Activated CD4-positive, alpha-beta T cell treated with anti-CD3 and anti-CD28 coated beads, Interleukin-2, amount 50 U/mL, for 24 hours (primary cell): ENCODE data around the gene GRIN3A.

Experiments used
- DNase-seq, 2 donors: peaks; one replicate each; pipeline ENCODE4 v3.0.0-alpha.2; 2020; ENCODE audit warnings: low read depth in 1 of 2, low spot score in 1 of 2

GRIN3A gene

GRCh38 chr9:101706261-101706798 lies 32.1 kb downstream of the GRIN3A start:
- DNase-seq = no peak

GRCh38 chr9:101705135-101705661 lies 33.2 kb downstream of the GRIN3A start:
- peak in 1 of 2 donors; percentile 8 for DNase-seq

- DNase-seq = no peak
Measured at GRCh38 chr9:101702257-101702656, 36.2 kb downstream of the GRIN3A start.

GRCh38 chr9:101693546-101694336 lies 44.7 kb downstream of the GRIN3A start:
- no peak for DNase-seq

- no peak for DNase-seq
Measured at GRCh38 chr9:101691657-101692056, 46.8 kb downstream of the GRIN3A start.

- no peak for DNase-seq
Measured at GRCh38 chr9:101689039-101689438, 49.4 kb downstream of the GRIN3A start.

GRCh38 chr9:101684665-101685064 lies 53.8 kb downstream of the GRIN3A start:
- no peak for DNase-seq

- DNase-seq = no peak
Measured at GRCh38 chr9:101683236-101683635, 55.2 kb downstream of the GRIN3A start.

GRCh38 chr9:101677861-101678260 lies 60.6 kb downstream of the GRIN3A start:
- no peak for DNase-seq

GRCh38 chr9:101675341-101675740 lies 63.1 kb downstream of the GRIN3A start:
- no peak for DNase-seq

- DNase-seq = no peak
Measured at GRCh38 chr9:101674165-101674564, 64.3 kb downstream of the GRIN3A start.

- DNase-seq = no peak
Measured at GRCh38 chr9:101673642-101674041, 64.8 kb downstream of the GRIN3A start.

- no peak for DNase-seq
Measured at GRCh38 chr9:101671567-101671966, 66.9 kb downstream of the GRIN3A start.

- DNase-seq = no peak
Measured at GRCh38 chr9:101668421-101668820, 70.0 kb downstream of the GRIN3A start.

- no peak for DNase-seq
Measured at GRCh38 chr9:101664453-101664852, 74.0 kb downstream of the GRIN3A start.

- DNase-seq = no peak
Measured at GRCh38 chr9:101652601-101653175, 85.8 kb downstream of the GRIN3A start.

GRCh38 chr9:101650142-101650541 lies 88.3 kb downstream of the GRIN3A start:
- DNase-seq = no peak

- no peak for DNase-seq
Measured at GRCh38 chr9:101648493-101648892, 90.0 kb downstream of the GRIN3A start.

GRCh38 chr9:101639785-101640665 lies 98.4 kb downstream of the GRIN3A start:
- no peak for DNase-seq

- no peak for DNase-seq
Measured at GRCh38 chr9:101639311-101639710, 99.1 kb downstream of the GRIN3A start.

- no peak for DNase-seq
Measured at GRCh38 chr9:101636247-101636646, 102.2 kb downstream of the GRIN3A start.
